ENCODE data around the gene PLBD1.

Gene PLBD1

GRCh38 chr12:14557966-14558365 is 9.7 kb downstream of the PLBD1 start:
- WGBS (ENCODE audit: extremely low coverage, insufficient coverage, low lambda C conversion rate): no CpG with 5 or more reads among the region's 8 CpGs
- Histone ChIP-seq H2BK5ac (ENCODE audit: low read length) (no peak overlapping the region), H3K18ac (ENCODE audit: low read length) (no peak overlapping the region), H3K27me3 (ENCODE audit: insufficient read depth, low read length, poor library complexity) (no peaks in the 10 kb centered on the region), H4K8ac (ENCODE audit: low read depth, low read length) (no peak overlapping the region), H2BK120ac (ENCODE audit: low read depth, low read length) (no peak overlapping the region), H3K4me1 (ENCODE audit: control insufficient read depth, low read depth, low read length) (peaks cover 4% of the 10 kb centered on the region), H3K79me1 (ENCODE audit: low read length) (peaks cover 6% of the 10 kb centered on the region), H3K27ac (ENCODE audit: low read depth, low read length) (no peak overlapping the region), H3K79me2 (ENCODE audit: control insufficient read depth, insufficient read depth, low read length) (peaks cover 5% of the 10 kb centered on the region), H3K56ac (ENCODE audit: low read length) (no peak overlapping the region), H3K36me3 (ENCODE audit: control insufficient read depth, insufficient read depth, low read length) (no peaks in the 10 kb centered on the region), H3K4ac (ENCODE audit: low read depth, low read length) (no peak overlapping the region), H3K9ac (ENCODE audit: low read length) (no peak overlapping the region), H2BK15ac (replicated peaks; ENCODE audit: low read depth) (no peak overlapping the region), H2AK5ac (ENCODE audit: low read length) (no peak overlapping the region), H4K5ac (ENCODE audit: low read length) (no peak overlapping the region), H3K23ac (ENCODE audit: low read length) (no peak overlapping the region), H3K4me2 (ENCODE audit: low read length) (no peak overlapping the region), H3K4me3 (ENCODE audit: low read length) (no peak overlapping the region)
- no peak for DNase-seq

GRCh38 chr12:14554281-14555007 is 13.2 kb downstream of the PLBD1 start:
- no peaks in the 10 kb centered on the region for H3K36me3 ChIP-seq (ENCODE audit: control insufficient read depth, insufficient read depth, low read length)
- no peak overlapping the region for H2AK5ac ChIP-seq (ENCODE audit: low read length)
- H3K56ac ChIP-seq (ENCODE audit: low read length): no peak overlapping the region
- H2BK120ac ChIP-seq (ENCODE audit: low read depth, low read length): no peak overlapping the region
- no peak overlapping the region for H3K9ac ChIP-seq (ENCODE audit: low read length)
- H3K27me3 ChIP-seq (ENCODE audit: insufficient read depth, low read length, poor library complexity): no peaks in the 10 kb centered on the region
- H2BK5ac ChIP-seq (ENCODE audit: low read length): no peak overlapping the region
- H3K79me2 ChIP-seq (ENCODE audit: control insufficient read depth, insufficient read depth, low read length): peaks cover 2% of the 10 kb centered on the region
- no CpG with 5 or more reads among the region's 9 CpGs for WGBS (ENCODE audit: extremely low coverage, insufficient coverage, low lambda C conversion rate)
- no peak overlapping the region for H2BK15ac ChIP-seq (replicated peaks; ENCODE audit: low read depth)
- H3K79me1 ChIP-seq (ENCODE audit: low read length): peaks cover 4% of the 10 kb centered on the region
- H3K27ac ChIP-seq (ENCODE audit: low read depth, low read length): no peak overlapping the region
- H3K18ac ChIP-seq (ENCODE audit: low read length): no peak overlapping the region
- no peak overlapping the region for H3K4me2 ChIP-seq (ENCODE audit: low read length)
- no peak overlapping the region for H3K4me3 ChIP-seq (ENCODE audit: low read length)
- no peak overlapping the region for H3K4ac ChIP-seq (ENCODE audit: low read depth, low read length)
- DNase-seq: peak; percentile 53
- H3K23ac ChIP-seq (ENCODE audit: low read length): no peak overlapping the region
- H4K8ac ChIP-seq (ENCODE audit: low read depth, low read length): no peak overlapping the region
- H4K5ac ChIP-seq (ENCODE audit: low read length): no peak overlapping the region
- H3K4me1 ChIP-seq (ENCODE audit: control insufficient read depth, low read depth, low read length): peaks cover 2% of the 10 kb centered on the region

- Histone ChIP-seq H3K36me3 (ENCODE audit: control insufficient read depth, insufficient read depth, low read length) (no peaks in the 10 kb centered on the region), H3K18ac (ENCODE audit: low read length) (no peak overlapping the region), H3K4ac (ENCODE audit: low read depth, low read length) (no peak overlapping the region), H4K8ac (ENCODE audit: low read depth, low read length) (no peak overlapping the region), H2BK120ac (ENCODE audit: low read depth, low read length) (no peak overlapping the region), H4K5ac (ENCODE audit: low read length) (no peak overlapping the region), H3K27me3 (ENCODE audit: insufficient read depth, low read length, poor library complexity) (no peaks in the 10 kb centered on the region), H3K27ac (ENCODE audit: low read depth, low read length) (no peak overlapping the region), H3K79me1 (ENCODE audit: low read length) (no peaks in the 10 kb centered on the region), H3K79me2 (ENCODE audit: control insufficient read depth, insufficient read depth, low read length) (no peaks in the 10 kb centered on the region), H2BK15ac (replicated peaks; ENCODE audit: low read depth) (no peak overlapping the region), H3K4me3 (ENCODE audit: low read length) (no peak overlapping the region), H3K23ac (ENCODE audit: low read length) (no peak overlapping the region), H3K56ac (ENCODE audit: low read length) (no peak overlapping the region), H2AK5ac (ENCODE audit: low read length) (no peak overlapping the region), H2BK5ac (ENCODE audit: low read length) (no peak overlapping the region), H3K4me1 (ENCODE audit: control insufficient read depth, low read depth, low read length) (no peaks in the 10 kb centered on the region), H3K9ac (ENCODE audit: low read length) (no peak overlapping the region), H3K4me2 (ENCODE audit: low read length) (no peak overlapping the region)
- DNase-seq: no peak
- no CpG with 5 or more reads among the region's 6 CpGs for WGBS (ENCODE audit: extremely low coverage, insufficient coverage, low lambda C conversion rate)
Measured at GRCh38 chr12:14548609-14549008, 19.1 kb downstream of the PLBD1 start.

GRCh38 chr12:14547571-14547970 is 20.1 kb downstream of the PLBD1 start:
- no peak overlapping the region for H3K4me3 ChIP-seq (ENCODE audit: low read length)
- H3K79me2 ChIP-seq (ENCODE audit: control insufficient read depth, insufficient read depth, low read length): no peaks in the 10 kb centered on the region
- no peak overlapping the region for H3K56ac ChIP-seq (ENCODE audit: low read length)
- no peak overlapping the region for H3K27ac ChIP-seq (ENCODE audit: low read depth, low read length)
- no peak overlapping the region for H3K4ac ChIP-seq (ENCODE audit: low read depth, low read length)
- no peak overlapping the region for H4K5ac ChIP-seq (ENCODE audit: low read length)
- H2BK15ac ChIP-seq (replicated peaks; ENCODE audit: low read depth): no peak overlapping the region
- H3K36me3 ChIP-seq (ENCODE audit: control insufficient read depth, insufficient read depth, low read length): no peaks in the 10 kb centered on the region
- H3K4me2 ChIP-seq (ENCODE audit: low read length): no peak overlapping the region
- H2BK120ac ChIP-seq (ENCODE audit: low read depth, low read length): no peak overlapping the region
- no peak overlapping the region for H4K8ac ChIP-seq (ENCODE audit: low read depth, low read length)
- WGBS (ENCODE audit: extremely low coverage, insufficient coverage, low lambda C conversion rate): no CpG with 5 or more reads among the region's 4 CpGs
- no peak overlapping the region for H3K18ac ChIP-seq (ENCODE audit: low read length)
- H3K23ac ChIP-seq (ENCODE audit: low read length): no peak overlapping the region
- H2BK5ac ChIP-seq (ENCODE audit: low read length): no peak overlapping the region
- H3K27me3 ChIP-seq (ENCODE audit: insufficient read depth, low read length, poor library complexity): no peaks in the 10 kb centered on the region
- H2AK5ac ChIP-seq (ENCODE audit: low read length): no peak overlapping the region
- DNase-seq: no peak
- H3K79me1 ChIP-seq (ENCODE audit: low read length): no peaks in the 10 kb centered on the region
- H3K4me1 ChIP-seq (ENCODE audit: control insufficient read depth, low read depth, low read length): no peaks in the 10 kb centered on the region
- H3K9ac ChIP-seq (ENCODE audit: low read length): no peak overlapping the region

DNA sequence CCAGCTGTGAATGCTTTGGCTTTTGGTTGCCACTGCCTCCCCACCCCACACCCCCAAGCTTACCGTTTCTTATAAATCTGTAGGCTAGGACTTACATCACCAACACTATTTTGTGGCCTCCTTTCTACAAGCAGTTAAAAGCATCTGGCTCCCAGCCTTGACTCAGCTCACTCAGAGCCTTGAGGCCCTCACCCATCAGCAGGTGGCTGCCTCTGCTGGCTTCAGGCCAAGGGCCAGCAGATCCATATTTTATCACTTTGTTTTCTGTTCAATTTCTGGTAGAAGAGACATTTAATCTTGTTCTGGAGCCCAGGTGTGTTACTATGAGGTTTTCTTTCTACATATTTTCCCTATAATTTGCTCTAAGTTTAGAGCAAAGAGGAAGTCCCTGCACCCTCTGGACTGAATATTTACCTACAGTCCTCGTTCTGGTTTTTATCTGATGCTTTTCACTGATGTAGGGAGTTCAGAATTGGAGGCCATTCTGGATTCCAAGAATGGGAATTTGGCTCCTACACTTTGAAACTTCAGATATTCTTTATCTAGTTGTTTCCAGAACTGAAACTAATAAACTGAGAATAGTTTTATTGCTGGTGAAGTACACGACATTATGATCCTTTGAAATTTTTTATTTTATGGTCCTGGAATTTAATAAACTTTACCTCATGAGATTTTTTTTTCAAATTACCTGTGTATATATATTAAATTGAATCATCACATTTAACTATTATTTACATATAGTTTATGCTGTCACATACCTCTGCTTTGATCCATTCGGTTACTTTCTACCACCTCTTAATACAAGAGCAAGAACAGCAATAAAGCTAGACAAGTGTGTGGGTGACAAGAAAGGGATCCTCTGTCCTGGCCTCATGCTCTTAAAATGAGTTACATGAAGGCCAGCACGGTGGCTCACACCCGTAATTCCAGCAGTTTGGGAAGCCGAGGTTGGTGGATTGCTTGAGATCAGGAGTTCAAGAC is 22.2 kb downstream of the PLBD1 start:
- H3K4me2 ChIP-seq (ENCODE audit: low read length): no peak overlapping the region
- H4K5ac ChIP-seq (ENCODE audit: low read length): no peak overlapping the region
- H2BK15ac ChIP-seq (replicated peaks; ENCODE audit: low read depth): no peak overlapping the region
- peak overlapping the region; percentile 28 for H4K8ac ChIP-seq (ENCODE audit: low read depth, low read length)
- no peak overlapping the region for H3K4me3 ChIP-seq (ENCODE audit: low read length)
- H3K4me1 ChIP-seq (ENCODE audit: control insufficient read depth, low read depth, low read length): no peaks in the 10 kb centered on the region
- DNase-seq: no peak
- H3K56ac ChIP-seq (ENCODE audit: low read length): no peak overlapping the region
- H3K4ac ChIP-seq (ENCODE audit: low read depth, low read length): no peak overlapping the region
- no peak overlapping the region for H2BK120ac ChIP-seq (ENCODE audit: low read depth, low read length)
- H3K18ac ChIP-seq (ENCODE audit: low read length): no peak overlapping the region
- no peaks in the 10 kb centered on the region for H3K79me1 ChIP-seq (ENCODE audit: low read length)
- H3K23ac ChIP-seq (ENCODE audit: low read length): no peak overlapping the region
- no peak overlapping the region for H3K9ac ChIP-seq (ENCODE audit: low read length)
- no CpG with 5 or more reads among the region's 7 CpGs for WGBS (ENCODE audit: extremely low coverage, insufficient coverage, low lambda C conversion rate)
- no peaks in the 10 kb centered on the region for H3K36me3 ChIP-seq (ENCODE audit: control insufficient read depth, insufficient read depth, low read length)
- H2AK5ac ChIP-seq (ENCODE audit: low read length): no peak overlapping the region
- no peaks in the 10 kb centered on the region for H3K79me2 ChIP-seq (ENCODE audit: control insufficient read depth, insufficient read depth, low read length)
- H3K27me3 ChIP-seq (ENCODE audit: insufficient read depth, low read length, poor library complexity): no peaks in the 10 kb centered on the region
- H3K27ac ChIP-seq (ENCODE audit: low read depth, low read length): no peak overlapping the region
- H2BK5ac ChIP-seq (ENCODE audit: low read length): no peak overlapping the region
